Lower leg skin (tissue), 4 donors: Measurements from ENCODE around the gene MFF. TPM values are rescaled to one million over a fixed set of nuclear protein-coding genes. Genes with fewer than 3 reads are reported as not detected.

ENCODE experiments used
- DNase-seq, 2 donors: peaks; one replicate each; pipeline ENCODE4 v3.0.0-alpha.2; 2019; ENCODE audit warnings: low spot score in 2 of 2
- H3K4me3 ChIP-seq: fragments of 200-600 bp; sonication (generic); 2 replicates; pipeline ENCODE4 v1.5.1; 2017; ENCODE audit warnings: mild to moderate bottlenecking, low read depth; ENCODE audit not compliant: poor library complexity, severe bottlenecking
- POLR2A ChIP-seq, 2 donors: fragments of 450-650 bp; IDR thresholded peaks; one replicate each; pipeline ENCODE4 v1.6.1; 2016 to 2017; ENCODE audit warnings: antibody characterized with exemption in 2 of 2, mild to moderate bottlenecking in 1 of 2, moderate library complexity in 1 of 2
- WGBS, 2 donors: methylation state at CpG; one replicate each; pipeline ENCODE4 v1.1.5; 2018; 5-methylcytosine and 5-hydroxymethylcytosine counted together
- intact Hi-C: fragments of 100-400 bp; cut with DNase I; formaldehyde crosslinking; loops from one replicate; pipeline ENCODE4 v1.15.0; 2023; ENCODE audit warnings: low total_unique reads
- total RNA-seq, 4 donors: library from RNA; depleted of rRNA; stranded (reverse); fragments of >200 nt; gene quantifications; one replicate each; pipeline ENCODE4 v1.1.0, GENCODE V29; 2016
- TF ChIP-seq, protein P1 (sequence below), 3 donors: fragments of 450-650 bp; IDR thresholded peaks; one replicate each; pipeline ENCODE4 v1.5.1; 2016; ENCODE audit warnings: antibody characterized with exemption in 3 of 3, mild to moderate bottlenecking in 3 of 3, moderate library complexity in 2 of 3

The MFF gene
- total RNA-seq, 4 donors from 2014 or later, result 76.6 to 105 (median 83.3) TPM

DNA sequence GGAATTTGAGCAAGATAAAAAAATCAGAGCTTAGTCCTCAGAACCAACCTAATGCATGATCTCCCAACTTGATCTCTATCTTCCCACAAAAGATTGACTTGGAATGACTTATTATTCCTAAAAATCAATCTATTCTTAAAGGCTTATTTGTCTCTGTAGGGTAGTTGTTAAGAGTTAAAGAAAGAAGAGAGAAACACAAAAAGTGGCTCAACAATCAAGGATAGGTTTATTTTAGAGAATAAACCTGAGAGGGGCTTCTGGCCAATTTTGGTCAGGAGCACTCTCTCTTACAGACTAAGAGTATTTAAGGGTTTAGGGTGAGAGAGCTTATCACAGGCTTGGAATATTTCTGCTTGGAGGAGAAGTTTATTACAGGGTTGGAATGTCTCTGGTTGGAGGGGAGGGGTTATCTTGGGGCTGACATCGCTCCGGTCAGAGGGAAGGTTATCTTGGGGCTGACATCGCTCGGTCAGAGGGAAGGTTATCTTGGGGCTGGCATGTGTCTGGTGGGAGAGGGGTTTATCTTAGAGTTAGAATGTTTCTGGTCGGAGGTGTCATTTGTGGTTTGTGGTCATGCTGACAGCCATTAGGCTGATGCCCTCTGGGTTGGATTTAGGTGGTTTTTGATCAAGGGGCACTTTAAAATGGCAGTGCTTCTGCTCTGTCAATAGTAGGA is 2.4 kb upstream of the MFF start:
- intact Hi-C loops, result no loop called here
- DNase-seq, result no peak
- WGBS, 2 donors, result 89 to 90% methylated on average over 5 of the region's 5 CpGs
- H3K4me3 ChIP-seq, result no peak overlapping the region
- no peak for TF ChIP-seq POLR2A (IDR thresholded peaks at IDR 0.05)
- TF ChIP-seq, protein P1, sequence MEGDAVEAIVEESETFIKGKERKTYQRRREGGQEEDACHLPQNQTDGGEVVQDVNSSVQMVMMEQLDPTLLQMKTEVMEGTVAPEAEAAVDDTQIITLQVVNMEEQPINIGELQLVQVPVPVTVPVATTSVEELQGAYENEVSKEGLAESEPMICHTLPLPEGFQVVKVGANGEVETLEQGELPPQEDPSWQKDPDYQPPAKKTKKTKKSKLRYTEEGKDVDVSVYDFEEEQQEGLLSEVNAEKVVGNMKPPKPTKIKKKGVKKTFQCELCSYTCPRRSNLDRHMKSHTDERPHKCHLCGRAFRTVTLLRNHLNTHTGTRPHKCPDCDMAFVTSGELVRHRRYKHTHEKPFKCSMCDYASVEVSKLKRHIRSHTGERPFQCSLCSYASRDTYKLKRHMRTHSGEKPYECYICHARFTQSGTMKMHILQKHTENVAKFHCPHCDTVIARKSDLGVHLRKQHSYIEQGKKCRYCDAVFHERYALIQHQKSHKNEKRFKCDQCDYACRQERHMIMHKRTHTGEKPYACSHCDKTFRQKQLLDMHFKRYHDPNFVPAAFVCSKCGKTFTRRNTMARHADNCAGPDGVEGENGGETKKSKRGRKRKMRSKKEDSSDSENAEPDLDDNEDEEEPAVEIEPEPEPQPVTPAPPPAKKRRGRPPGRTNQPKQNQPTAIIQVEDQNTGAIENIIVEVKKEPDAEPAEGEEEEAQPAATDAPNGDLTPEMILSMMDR (IDR thresholded peaks at IDR 0.05), result no peak

DNA sequence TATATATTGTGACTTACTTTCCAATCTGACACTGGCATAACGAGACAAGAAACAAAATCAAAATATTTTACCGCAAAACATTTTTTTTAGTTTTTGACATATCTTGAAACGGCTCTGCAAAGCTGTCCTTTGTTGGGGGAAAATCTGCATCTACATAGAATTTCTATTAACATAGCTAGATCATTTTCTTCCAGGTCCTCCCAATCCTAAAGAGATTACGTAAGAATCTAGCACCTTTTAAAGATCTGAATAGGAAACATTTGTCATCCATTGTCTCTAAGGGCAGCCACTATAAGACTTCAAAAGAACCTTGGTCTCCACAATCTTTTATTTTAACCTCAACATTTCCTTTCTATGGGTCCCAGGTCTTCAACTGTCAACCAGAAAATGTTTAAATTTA is 1.2 kb upstream of the MFF start:
- no peak for DNase-seq
- intact Hi-C loops, result no loop called here
- 97 to 98% methylated on average over 4 of the region's 4 CpGs for WGBS, 2 donors
- TF ChIP-seq, protein P1 (IDR thresholded peaks at IDR 0.05), result no peak
- no peak for TF ChIP-seq POLR2A (IDR thresholded peaks at IDR 0.05)
- no peak overlapping the region for H3K4me3 ChIP-seq

DNA sequence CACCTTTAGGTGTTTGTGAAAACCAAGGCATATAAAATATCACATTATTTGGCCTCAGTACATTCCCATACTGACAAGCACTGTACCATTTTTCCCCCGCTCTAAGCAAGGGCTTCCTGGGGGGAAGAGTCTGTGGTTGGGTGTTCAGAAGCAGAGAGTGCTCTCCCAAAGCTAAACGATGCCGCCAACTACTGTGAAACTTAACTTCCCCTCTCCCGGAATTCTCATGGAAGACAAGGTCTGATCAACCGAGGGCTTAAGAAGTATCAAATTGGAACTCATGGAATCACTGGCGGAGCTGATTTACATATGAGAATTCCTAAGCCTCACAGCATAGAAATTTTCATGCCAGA is 433 bp upstream of the MFF start:
- intact Hi-C loops, result no loop called here
- H3K4me3 ChIP-seq, result peak overlapping the region; percentile 33
- TF ChIP-seq, protein P1 (IDR thresholded peaks at IDR 0.05), result no peak
- no peak for TF ChIP-seq POLR2A (IDR thresholded peaks at IDR 0.05)
- WGBS, 2 donors, result 13 to 18% methylated on average over 6 of the region's 6 CpGs
- DNase-seq, result no peak

DNA sequence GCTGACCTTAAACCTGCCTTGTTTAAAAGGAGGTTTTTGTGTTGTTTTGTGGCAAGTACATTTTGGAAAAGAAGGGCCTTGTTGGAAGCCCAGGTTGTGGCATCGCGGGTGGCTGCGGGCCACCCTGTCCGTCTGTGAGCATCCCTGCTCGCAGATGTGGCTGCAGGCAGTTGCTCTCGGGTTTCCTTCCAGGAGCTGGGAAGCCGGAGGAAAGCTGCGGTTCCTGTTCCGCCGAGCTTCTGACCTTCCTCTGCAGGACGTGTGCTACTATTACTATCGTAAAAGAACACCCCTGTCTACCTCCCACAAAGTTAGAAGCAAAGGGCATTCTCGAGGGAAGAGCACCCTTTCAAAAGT is 766 bp downstream of the MFF start:
- intact Hi-C loops, result no loop called here
- peak in 1 of 2 donors; percentile 84 for DNase-seq
- peak overlapping the region; percentile 75 for H3K4me3 ChIP-seq
- 0 to 1% methylated on average over 13 of the region's 13 CpGs for WGBS, 2 donors
- TF ChIP-seq, protein P1 (IDR thresholded peaks at IDR 0.05), result no peak
- no peak for TF ChIP-seq POLR2A (IDR thresholded peaks at IDR 0.05)

DNA sequence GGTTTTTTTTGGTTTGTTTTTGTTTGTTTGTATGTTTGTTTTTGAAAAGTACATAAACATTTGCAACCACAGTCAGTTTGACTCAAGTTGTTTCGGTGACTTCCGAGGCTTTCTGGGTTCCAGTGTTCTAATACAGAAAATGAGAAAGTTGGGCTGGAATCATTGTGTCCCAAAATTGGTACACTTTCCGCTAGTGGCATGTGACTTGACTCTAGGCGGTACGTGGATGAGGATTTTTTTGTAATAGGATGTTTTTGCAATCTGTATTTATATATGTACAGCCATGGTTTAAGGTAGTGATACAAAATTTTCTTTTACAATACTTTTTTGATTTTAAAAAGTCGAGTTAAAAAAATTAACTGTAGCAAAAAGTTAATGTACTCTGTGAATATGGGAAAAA is 1.7 kb downstream of the MFF start:
- TF ChIP-seq, protein P1 (IDR thresholded peaks at IDR 0.05), result no peak
- TF ChIP-seq POLR2A (IDR thresholded peaks at IDR 0.05), result no peak
- 91 to 97% methylated on average over 6 of the region's 6 CpGs for WGBS, 2 donors
- intact Hi-C loops, result no loop called here
- no peak for DNase-seq
- H3K4me3 ChIP-seq, result no peak overlapping the region

DNA sequence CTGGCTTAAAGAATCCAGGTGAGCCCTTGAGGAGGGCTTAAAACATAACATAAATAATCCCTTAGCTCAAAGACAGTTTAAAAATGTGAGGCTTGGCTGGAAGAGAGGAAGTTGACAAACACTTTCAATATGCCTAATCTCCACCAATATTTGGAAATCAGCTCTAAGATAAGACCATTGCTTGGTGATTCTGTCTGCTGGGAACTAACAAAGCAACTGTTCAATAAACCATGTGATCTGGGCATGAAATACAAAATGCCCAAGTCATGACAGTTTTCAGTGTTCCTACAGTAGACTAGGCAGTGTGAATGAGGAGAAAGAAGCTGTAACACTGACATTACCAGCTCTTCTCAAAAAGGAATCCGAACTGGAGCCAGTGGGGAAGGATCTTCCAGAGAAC is 10.7 kb downstream of the MFF start:
- no peak for DNase-seq
- TF ChIP-seq POLR2A (IDR thresholded peaks at IDR 0.05), result no peak
- TF ChIP-seq, protein P1 (IDR thresholded peaks at IDR 0.05), result no peak
- WGBS, 2 donors, result 85 to 91% methylated on average over 1 of the region's 1 CpG
- no peak overlapping the region for H3K4me3 ChIP-seq
- intact Hi-C loops, result no loop called here
